ENCODE measurements around the gene TFAP2E.

DNA sequence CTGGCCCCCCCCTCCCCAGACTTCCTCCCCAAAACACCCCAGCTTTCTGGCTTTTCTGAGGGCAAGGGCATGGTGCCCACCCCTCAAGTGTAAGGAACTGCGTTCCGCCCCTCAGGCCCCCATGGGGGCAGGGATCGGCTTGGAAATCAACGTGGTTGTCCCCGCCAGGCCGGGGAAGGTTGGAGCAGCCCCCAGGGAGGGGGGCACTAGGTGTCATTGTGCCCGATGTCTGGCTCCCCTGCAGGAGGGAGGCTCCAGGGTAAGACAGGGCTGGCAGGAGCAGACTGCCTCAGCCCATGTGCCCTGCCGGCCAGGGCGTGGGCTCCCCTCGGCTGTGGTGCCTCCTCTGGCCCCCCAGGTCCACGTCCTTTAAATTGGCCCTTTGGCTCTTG is 7.4 kb upstream of the TFAP2E start:
- TF ChIP-seq RAD21 (IDR thresholded peaks at IDR 0.05; ENCODE audit: low read depth) (no peak), FOXM1 (IDR thresholded peaks at IDR 0.05; ENCODE audit: borderline replicate concordance, low read depth) (no peak), TCF12 (IDR thresholded peaks at IDR 0.05; ENCODE audit: low read depth) (no peak), EP300 (IDR thresholded peaks at IDR 0.05; ENCODE audit: borderline replicate concordance) (no peak), EGR1 (IDR thresholded peaks at IDR 0.05) (no peak), CEBPB (IDR thresholded peaks at IDR 0.05) (no peak)
- TF ChIP-seq, protein P1, sequence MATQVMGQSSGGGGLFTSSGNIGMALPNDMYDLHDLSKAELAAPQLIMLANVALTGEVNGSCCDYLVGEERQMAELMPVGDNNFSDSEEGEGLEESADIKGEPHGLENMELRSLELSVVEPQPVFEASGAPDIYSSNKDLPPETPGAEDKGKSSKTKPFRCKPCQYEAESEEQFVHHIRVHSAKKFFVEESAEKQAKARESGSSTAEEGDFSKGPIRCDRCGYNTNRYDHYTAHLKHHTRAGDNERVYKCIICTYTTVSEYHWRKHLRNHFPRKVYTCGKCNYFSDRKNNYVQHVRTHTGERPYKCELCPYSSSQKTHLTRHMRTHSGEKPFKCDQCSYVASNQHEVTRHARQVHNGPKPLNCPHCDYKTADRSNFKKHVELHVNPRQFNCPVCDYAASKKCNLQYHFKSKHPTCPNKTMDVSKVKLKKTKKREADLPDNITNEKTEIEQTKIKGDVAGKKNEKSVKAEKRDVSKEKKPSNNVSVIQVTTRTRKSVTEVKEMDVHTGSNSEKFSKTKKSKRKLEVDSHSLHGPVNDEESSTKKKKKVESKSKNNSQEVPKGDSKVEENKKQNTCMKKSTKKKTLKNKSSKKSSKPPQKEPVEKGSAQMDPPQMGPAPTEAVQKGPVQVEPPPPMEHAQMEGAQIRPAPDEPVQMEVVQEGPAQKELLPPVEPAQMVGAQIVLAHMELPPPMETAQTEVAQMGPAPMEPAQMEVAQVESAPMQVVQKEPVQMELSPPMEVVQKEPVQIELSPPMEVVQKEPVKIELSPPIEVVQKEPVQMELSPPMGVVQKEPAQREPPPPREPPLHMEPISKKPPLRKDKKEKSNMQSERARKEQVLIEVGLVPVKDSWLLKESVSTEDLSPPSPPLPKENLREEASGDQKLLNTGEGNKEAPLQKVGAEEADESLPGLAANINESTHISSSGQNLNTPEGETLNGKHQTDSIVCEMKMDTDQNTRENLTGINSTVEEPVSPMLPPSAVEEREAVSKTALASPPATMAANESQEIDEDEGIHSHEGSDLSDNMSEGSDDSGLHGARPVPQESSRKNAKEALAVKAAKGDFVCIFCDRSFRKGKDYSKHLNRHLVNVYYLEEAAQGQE (IDR thresholded peaks at IDR 0.05; ENCODE audit: low read depth), result no peak
- TF ChIP-seq, protein P2, sequence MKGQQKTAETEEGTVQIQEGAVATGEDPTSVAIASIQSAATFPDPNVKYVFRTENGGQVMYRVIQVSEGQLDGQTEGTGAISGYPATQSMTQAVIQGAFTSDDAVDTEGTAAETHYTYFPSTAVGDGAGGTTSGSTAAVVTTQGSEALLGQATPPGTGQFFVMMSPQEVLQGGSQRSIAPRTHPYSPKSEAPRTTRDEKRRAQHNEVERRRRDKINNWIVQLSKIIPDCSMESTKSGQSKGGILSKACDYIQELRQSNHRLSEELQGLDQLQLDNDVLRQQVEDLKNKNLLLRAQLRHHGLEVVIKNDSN (IDR thresholded peaks at IDR 0.05), result no peak

Measured in Ishikawa (cell line).